Measurements from ENCODE around the gene ABCC1. TPM values are rescaled to one million over a fixed set of nuclear protein-coding genes. Genes with fewer than 3 reads are reported as not detected.

ABCC1 gene
- total RNA-seq, 1 experiment from 2014 or later = 61.9 TPM

DNA sequence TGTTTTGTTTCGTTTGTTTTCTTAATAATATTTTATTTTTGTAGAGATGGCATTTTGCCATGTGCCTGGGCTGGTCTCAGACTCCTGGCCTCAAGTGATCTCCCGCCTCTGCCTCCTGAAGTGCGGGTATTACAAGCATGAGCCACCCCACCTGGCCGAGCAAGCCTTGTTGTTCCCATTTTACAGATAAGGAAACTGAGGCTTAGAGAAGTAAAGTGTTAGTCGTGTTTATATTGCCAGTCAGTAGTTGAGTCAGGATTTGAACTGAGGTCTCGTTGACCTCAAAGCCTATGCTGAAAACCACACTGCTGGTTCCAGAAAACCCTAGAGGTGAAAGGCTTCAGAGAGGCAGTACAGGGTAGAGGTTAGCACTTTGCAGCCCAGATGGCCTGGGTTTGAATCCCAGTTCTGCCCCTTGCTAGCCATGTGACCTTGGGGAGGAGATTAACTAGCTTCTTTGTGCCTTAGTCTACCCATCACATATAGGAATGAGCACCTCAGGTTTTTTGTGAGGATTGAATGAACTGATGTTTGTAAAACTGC, 171.8 kb downstream of the ABCC1 start:
- Mint-ChIP-seq H3K36me3 (peaks cover 83% of the 10 kb centered on the region), H3K27ac (no peak overlapping the region), H3K4me3 (no peak overlapping the region), H3K27me3 (ENCODE audit: low read depth) (no peaks in the 10 kb centered on the region), H3K9me3 (peaks cover 11% of the 10 kb centered on the region), H3K4me1 (no peaks in the 10 kb centered on the region)
- ATAC-seq (no peak), DNase-seq (ENCODE audit: low spot score) (no peak)
- TF ChIP-seq, protein P1, sequence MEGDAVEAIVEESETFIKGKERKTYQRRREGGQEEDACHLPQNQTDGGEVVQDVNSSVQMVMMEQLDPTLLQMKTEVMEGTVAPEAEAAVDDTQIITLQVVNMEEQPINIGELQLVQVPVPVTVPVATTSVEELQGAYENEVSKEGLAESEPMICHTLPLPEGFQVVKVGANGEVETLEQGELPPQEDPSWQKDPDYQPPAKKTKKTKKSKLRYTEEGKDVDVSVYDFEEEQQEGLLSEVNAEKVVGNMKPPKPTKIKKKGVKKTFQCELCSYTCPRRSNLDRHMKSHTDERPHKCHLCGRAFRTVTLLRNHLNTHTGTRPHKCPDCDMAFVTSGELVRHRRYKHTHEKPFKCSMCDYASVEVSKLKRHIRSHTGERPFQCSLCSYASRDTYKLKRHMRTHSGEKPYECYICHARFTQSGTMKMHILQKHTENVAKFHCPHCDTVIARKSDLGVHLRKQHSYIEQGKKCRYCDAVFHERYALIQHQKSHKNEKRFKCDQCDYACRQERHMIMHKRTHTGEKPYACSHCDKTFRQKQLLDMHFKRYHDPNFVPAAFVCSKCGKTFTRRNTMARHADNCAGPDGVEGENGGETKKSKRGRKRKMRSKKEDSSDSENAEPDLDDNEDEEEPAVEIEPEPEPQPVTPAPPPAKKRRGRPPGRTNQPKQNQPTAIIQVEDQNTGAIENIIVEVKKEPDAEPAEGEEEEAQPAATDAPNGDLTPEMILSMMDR (IDR thresholded peaks at IDR 0.05) = no peak
- TF ChIP-seq EMX1 (CRISPR knock-in tag; IDR thresholded peaks at IDR 0.05) (no peak), FOXJ3 (CRISPR knock-in tag; IDR thresholded peaks at IDR 0.05; ENCODE audit: borderline replicate concordance) (no peak), TEAD4 (CRISPR knock-in tag; IDR thresholded peaks at IDR 0.05) (no peak), NFYB (CRISPR knock-in tag; conservative IDR thresholded peaks at IDR 0.05; ENCODE audit: low read depth) (no peak)
- ChIA-PET POLR2A (no interaction called here), CTCF (no interaction called here)

DNA sequence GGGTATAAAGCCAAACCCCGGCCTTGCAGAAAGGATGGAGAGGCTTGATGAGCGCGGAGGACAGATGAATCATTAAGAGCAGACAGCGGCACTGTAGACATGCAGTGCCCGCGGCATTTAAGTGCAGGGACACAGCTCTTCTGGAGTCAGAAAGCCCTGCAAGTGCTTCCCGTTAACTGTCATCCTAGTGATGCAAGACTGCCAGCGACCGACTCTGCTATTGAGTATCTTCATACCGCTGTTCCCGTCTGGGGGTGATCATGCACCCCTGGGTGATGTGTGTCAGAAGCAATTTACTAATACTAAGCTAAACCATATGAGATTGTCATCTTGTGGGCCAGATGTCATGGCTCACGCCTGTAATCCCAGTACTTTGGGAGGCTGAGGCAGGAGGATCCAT, 172.8 kb downstream of the ABCC1 start:
- H3K27ac Mint-ChIP-seq = no peak overlapping the region

DNA sequence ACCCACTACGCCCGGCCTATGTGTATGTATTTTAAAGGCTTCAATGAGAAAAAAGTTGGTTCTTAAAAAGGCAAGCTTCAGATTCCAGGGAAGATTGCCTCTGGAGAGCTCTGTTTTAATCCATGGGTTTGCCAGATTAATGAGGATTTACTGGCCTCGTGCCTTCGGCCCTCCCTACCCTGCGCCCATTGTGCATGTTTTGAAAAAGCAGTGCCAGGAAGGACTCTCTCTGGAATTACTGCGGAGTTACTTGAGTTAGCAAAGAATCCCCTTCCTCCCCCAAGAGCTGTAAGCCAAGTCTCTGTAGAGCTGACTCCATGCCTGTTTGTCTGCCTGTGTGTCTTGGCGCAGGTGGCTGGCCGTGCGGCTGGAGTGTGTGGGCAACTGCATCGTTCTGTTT, 175.0 kb downstream of the ABCC1 start:
- ChIA-PET POLR2A (no interaction called here), CTCF (no interaction called here)
- H3K9me3 Mint-ChIP-seq = peaks cover 11% of the 10 kb centered on the region
- TF ChIP-seq, protein P2, sequence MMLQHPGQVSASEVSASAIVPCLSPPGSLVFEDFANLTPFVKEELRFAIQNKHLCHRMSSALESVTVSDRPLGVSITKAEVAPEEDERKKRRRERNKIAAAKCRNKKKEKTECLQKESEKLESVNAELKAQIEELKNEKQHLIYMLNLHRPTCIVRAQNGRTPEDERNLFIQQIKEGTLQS (CRISPR knock-in tag; conservative IDR thresholded peaks at IDR 0.05) = no peak
- TF ChIP-seq NFATC4 (CRISPR knock-in tag; IDR thresholded peaks at IDR 0.05) = no peak
- peaks cover 78% of the 10 kb centered on the region for H3K36me3 Mint-ChIP-seq
- H3K4me3 Mint-ChIP-seq = no peak overlapping the region
- no peaks in the 10 kb centered on the region for H3K27me3 Mint-ChIP-seq (ENCODE audit: low read depth)
- no peak overlapping the region for H3K27ac Mint-ChIP-seq
- no peaks in the 10 kb centered on the region for H3K4me1 Mint-ChIP-seq
- ATAC-seq = no peak
- DNase-seq (ENCODE audit: low spot score) = no peak

More for the DNA sequence above, 172.8 kb downstream of the ABCC1 start:
- POLR2A ChIA-PET = no interaction called here
- Mint-ChIP-seq H3K9me3 (peaks cover 11% of the 10 kb centered on the region), H3K36me3 (peaks cover 84% of the 10 kb centered on the region), H3K4me3 (no peak overlapping the region), H3K4me1 (no peaks in the 10 kb centered on the region), H3K27me3 (ENCODE audit: low read depth) (no peaks in the 10 kb centered on the region)
- TF ChIP-seq SP1 (CRISPR knock-in tag; conservative IDR thresholded peaks at IDR 0.05) (no peak), ZNF121 (CRISPR knock-in tag; IDR thresholded peaks at IDR 0.05) (0 out of 2 replicates have a peak, but pooled peaks have one; percentile 26)
- ATAC-seq (no peak), DNase-seq (ENCODE audit: low spot score) (no peak)
- CTCF ChIA-PET = no interaction called here

DNA sequence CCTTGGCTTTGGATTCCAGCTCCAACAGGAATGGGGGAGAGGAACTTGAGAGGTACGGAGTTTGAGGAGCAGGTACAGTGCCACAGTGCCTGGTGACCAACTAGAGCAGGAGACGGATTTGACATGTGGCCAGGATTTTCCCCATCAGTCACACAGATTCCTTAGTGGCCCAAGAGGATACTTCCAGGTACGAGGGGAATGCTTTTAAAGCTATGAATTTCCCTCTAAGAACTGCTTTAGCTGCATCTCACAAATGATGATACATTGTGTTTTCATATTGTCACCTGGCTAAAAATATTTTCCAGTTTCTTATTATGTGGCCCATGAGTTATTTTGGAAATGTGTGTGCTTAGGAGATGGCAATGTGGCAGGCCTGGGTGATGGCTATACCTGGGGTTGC, 175.6 kb downstream of the ABCC1 start:
- H3K4me3 Mint-ChIP-seq = no peak overlapping the region

More for the DNA sequence above, 175.6 kb downstream of the ABCC1 start:
- CTCF ChIA-PET = no interaction called here
- no peak for TF ChIP-seq EMX1 (CRISPR knock-in tag; IDR thresholded peaks at IDR 0.05)
- TF ChIP-seq ZNF671 (CRISPR knock-in tag; IDR thresholded peaks at IDR 0.05) = no peak
- TF ChIP-seq, protein P3, sequence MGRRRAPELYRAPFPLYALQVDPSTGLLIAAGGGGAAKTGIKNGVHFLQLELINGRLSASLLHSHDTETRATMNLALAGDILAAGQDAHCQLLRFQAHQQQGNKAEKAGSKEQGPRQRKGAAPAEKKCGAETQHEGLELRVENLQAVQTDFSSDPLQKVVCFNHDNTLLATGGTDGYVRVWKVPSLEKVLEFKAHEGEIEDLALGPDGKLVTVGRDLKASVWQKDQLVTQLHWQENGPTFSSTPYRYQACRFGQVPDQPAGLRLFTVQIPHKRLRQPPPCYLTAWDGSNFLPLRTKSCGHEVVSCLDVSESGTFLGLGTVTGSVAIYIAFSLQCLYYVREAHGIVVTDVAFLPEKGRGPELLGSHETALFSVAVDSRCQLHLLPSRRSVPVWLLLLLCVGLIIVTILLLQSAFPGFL (CRISPR knock-in tag; IDR thresholded peaks at IDR 0.05; ENCODE audit: borderline replicate concordance) = no peak
- no peak for TF ChIP-seq KAT7 (CRISPR knock-in tag; IDR thresholded peaks at IDR 0.05; ENCODE audit: borderline replicate concordance)
- TF ChIP-seq FOXK1 (CRISPR knock-in tag; IDR thresholded peaks at IDR 0.05) = no peak
- TF ChIP-seq, protein P4, sequence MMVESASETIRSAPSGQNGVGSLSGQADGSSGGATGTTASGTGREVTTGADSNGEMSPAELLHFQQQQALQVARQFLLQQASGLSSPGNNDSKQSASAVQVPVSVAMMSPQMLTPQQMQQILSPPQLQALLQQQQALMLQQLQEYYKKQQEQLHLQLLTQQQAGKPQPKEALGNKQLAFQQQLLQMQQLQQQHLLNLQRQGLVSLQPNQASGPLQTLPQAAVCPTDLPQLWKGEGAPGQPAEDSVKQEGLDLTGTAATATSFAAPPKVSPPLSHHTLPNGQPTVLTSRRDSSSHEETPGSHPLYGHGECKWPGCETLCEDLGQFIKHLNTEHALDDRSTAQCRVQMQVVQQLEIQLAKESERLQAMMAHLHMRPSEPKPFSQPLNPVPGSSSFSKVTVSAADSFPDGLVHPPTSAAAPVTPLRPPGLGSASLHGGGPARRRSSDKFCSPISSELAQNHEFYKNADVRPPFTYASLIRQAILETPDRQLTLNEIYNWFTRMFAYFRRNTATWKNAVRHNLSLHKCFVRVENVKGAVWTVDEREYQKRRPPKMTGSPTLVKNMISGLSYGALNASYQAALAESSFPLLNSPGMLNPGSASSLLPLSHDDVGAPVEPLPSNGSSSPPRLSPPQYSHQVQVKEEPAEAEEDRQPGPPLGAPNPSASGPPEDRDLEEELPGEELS (CRISPR knock-in tag; IDR thresholded peaks at IDR 0.05) = no peak
- H3K4me1 Mint-ChIP-seq = no peaks in the 10 kb centered on the region
- peaks cover 11% of the 10 kb centered on the region for H3K9me3 Mint-ChIP-seq
- no peak overlapping the region for H3K27ac Mint-ChIP-seq
- no peaks in the 10 kb centered on the region for H3K27me3 Mint-ChIP-seq (ENCODE audit: low read depth)
- H3K36me3 Mint-ChIP-seq = peaks cover 75% of the 10 kb centered on the region
- ATAC-seq (no peak), DNase-seq (ENCODE audit: low spot score) (no peak)
- POLR2A ChIA-PET = no interaction called here

Measured in WTC11 (cell line).